Measurements from ENCODE around the gene LYL1.
"Not testable (repeated sequence)": the region's sequence is repeated elsewhere in the genome, so short reads cannot be mapped to it uniquely, and the experiment has no call there.

LYL1 gene

GRCh38 chr19:13102666-13103580 lies at the start of gene LYL1:
LYL1 (minus strand) TSS chr19:13102858; CDS start chr19:13101171, 1,687 bp downstream.
- DNase-seq = peak; percentile 56

GRCh38 chr19:13151605-13152355 lies 49.1 kb upstream of the LYL1 start:
- peak; percentile 97 for DNase-seq

DNA sequence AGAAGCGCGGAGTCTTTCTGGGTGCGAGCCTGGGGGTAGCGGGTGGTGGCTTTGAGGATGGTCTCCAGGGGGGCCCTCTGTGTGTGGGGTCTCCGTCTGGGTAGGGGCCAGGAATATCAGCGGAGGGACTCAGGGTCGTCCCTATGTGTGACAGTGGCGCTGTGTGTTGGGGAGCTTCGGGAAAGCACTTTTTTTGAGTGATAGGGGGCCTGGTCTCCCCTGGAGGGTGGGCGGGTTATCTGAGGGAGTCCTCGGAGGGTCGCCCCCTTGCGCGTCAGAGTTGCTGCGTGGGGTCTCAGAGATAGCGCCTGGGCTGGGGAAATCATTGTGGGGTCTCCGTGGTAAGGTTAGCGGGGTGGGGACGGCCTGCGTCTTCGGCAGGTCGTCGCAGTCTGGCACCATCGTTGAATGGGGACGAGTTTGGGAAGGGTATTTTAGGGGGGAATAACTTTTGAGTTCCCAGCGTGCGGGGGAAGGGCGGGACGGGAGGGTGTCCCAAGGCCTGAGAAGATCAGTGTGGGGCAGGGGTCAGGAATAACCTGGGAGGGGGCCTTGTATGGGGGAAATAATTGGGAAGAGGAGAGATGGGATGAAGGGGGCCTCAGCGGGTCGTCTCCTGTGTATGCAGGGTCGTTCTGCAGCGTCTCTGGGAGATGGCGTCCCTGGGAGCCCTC lies 48.4 kb upstream of the LYL1 start:
- peak; percentile 33 for DNase-seq

DNA sequence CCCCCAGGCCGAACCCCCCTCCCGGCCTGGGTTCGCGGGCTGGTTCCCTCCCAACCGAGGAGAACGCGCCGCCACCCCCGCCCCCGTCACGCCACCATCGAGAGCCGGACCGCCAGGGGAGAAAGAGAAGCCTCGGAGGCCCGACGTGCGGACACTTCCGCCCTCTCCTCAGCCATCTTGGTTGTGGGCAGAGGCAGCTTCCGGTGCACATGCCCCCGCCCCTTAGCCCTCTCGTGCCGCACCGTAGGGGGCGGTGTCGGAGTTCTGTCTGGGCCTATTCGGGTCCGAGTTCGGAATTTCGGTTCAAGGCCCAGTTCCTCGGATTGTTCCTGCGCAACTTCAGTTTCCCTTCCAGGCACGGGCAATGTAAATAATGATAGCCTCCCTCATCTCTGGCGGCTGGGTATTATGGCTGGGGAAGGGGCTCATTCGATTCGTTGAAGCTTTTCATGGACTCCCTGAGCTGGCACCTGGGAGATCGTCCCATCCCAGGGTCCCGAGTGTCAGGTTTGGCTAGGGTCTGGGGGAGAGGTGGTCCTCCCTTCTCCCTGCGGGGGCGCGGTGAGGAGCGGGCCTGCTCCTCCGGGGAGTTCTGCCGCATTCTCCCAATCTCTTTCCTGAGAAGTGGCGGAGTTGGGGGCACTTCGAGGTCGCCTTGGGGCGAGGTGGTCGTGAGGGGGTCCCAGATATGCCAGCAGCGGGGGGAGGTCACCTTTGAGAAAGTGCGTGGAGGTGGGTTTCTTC lies 47.7 kb upstream of the LYL1 start, which contains the start of the genes IER2 and STX10:
TSS of gene IER2 (plus strand) at position 225 of the 744 bp plus-strand sequence. CDS start 2,776 bp downstream, outside the sequence.
TSS of gene STX10 (minus strand) at position 189 of the 744 bp plus-strand sequence. CDS start 202 bp downstream, outside the sequence.
- DNase-seq = peak; percentile 94

GRCh38 chr19:13149628-13150186 lies 47.0 kb upstream of the LYL1 start:
- peak; percentile 46 for DNase-seq

- not testable (repeated sequence) for DNase-seq
Observed at GRCh38 chr19:13149173-13149627, 46.5 kb upstream of the LYL1 start.

DNA sequence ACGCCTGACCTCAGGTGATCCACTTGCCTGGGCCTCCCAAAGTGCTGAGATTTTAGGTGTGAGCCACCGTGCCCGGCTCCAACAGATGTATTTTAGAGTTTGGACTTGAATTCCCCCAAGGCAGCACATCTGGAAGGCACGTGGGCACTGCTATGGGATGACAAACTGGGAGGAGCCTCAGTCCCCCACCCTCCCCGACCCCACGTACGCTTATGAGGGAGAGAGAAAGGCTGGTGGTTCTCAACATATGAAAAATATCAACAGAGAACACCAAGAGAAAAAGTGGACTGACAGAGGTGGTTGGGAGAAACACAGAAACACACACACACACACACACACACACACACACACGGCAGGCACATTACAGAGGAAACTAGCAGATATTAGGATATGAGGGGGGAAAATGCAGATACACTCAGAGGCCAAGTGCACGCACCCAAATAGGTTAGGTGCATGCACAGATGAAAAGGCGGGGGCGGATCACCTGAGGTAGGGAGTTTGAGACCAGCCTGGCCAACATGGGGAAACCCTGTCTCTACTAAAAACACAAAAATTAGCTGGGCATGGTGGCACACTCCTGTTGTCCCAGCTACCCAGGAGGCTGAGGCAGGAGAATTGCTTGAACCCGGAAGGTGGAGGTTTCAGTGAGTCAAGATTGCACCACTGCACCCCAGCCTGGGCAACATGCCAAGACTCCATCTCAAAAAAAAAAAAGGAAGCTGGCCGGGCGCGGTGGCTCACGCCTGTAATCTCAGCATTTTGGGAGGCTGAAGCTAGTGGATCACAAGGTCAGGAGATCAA lies 44.3 kb upstream of the LYL1 start:
- DNase-seq = no peak

DNA sequence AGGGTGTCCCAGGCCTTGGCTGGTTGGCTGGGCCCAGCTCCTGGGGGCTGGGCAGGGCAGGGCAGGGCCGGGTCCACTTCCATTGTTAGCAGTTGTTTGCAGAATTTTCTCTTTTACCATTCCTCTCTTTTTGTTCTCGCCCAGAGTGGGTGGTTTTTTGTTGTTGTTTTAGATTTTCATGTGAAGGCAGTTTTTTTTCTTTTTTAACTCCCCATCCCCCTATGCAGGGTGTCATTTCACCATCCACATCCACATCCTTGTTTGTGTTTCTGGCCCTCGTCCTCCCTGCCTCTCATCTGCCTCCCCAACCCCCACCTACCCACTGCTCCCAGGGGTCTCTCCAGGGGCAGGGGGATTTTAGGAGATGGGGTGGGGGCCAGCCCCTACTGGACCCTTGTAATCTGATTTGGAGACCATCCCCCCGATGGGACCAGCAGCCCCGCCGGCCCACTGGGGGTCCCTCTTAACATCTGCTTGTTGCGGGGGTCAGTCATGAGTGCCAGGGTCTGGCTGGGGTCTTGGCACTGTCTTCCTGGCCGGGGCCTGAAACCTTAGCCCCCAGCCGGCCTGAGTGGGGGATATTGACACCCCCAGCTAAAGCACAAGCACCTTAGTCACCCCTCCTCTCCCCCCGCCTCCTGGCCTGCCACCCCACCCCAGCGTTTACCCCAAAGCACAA lies 37.1 kb upstream of the LYL1 start:
- DNase-seq = no peak

DNA sequence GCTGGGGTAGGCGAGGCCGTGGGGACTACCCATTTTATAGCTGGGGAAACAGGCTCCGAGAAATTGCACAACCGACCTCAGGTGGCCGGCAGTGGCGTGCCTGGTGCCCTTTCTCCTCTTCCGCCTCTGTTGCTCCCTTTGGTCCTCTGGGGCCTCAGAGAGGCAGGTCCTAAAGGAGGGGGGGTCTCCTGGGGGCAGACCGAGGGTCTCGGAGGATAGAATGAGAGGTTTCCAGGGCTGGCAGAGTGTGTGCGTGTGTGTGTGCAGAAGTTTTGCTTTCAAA lies 36.2 kb upstream of the LYL1 start:
- no peak for DNase-seq

DNA sequence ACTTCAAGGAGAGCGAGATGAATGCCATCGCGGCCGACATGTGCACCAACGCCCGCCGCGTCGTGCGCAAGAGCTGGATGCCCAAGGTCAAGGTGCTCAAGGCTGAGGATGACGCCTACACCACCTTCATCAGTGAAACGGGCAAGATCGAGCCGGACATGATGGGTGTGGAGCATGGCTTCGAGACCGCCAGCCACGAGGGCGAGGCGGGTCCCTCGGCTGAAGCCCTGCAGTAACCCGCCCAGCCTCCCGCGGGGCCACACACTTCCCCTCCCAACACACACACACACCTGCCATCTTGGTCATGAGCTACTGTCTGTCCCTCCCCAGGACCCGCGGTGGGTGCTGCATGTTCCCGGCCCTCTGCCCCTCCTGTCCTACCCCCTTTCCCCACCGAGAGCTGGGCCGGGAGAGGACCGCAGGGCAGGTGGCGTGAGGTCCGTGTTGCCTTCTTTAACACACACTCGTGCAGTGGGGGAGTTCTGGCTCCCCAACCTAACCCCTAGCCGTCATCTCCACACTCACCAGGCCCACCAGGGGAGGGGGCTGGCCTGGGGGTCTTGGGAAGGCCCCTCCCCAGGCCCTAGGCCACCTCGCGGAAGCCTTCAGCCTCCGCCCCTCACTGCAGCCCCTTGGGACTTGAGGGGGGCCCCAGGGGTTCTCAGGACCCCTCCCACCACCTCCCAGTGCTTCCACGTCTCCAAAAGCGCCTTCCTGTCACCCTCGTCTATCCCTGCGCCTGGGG lies 35.7 kb upstream of the LYL1 start:
- no peak for DNase-seq

DNA sequence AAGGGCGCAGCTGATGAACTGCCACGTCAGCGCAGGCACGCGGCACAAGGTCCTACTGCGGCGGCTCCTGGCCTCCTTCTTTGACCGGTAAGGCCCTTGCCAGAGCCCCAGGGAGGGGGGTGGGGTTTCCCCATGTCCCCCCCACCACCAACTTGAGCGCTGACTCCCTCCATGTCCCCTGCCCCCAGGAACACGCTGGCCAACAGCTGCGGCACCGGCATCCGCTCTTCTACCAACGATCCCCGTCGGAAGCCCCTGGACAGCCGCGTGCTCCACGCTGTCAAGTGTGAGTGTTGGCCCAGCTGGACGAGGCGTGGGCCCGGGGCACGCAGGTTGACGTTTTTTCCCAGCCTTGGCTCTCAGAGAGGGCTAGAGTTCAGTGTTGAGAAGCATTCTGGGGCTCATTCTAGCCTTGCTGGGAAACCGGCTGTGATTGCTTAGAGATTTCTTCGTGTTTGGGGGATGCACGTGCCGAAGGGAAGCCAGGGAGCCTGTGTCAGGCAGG lies 34.7 kb upstream of the LYL1 start:
- no peak for DNase-seq

- no peak for DNase-seq
Observed at GRCh38 chr19:13135068-13136062, 32.7 kb upstream of the LYL1 start.

GRCh38 chr19:13134626-13135025 lies 32.0 kb upstream of the LYL1 start:
- DNase-seq = no peak

GRCh38 chr19:13133241-13133870 lies 30.7 kb upstream of the LYL1 start:
- no peak for DNase-seq

- peak; percentile 48 for DNase-seq
Observed at GRCh38 chr19:13132471-13133180, 30.0 kb upstream of the LYL1 start.

DNA sequence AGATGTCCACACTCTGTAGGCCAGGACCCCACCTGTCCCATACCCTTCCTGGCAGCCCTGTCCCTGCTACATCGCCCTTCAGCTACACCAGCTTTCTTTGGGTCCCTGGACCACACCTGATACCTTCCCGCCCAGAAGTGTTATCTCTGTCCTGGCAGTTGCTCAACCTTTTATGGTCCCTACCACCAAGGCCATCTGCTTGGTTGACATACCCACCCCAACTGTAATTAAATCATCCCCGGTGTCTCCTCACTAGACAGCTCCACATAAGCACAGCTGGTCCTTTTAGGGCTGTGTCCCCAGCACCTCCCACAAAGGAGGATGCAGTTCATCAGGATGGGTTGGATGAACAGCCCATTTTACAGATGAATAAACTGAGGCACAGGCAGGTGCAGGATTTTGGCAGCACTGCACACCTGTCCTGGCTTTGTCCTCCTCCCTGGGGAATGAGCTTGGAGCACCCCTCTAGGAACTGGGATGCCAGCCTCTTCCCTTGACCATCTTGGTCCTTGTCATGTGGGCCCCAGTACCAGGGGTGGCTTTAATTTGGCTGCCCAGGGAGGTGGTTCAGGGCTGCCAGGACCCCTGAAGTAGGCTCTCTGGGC lies 28.3 kb upstream of the LYL1 start:
- DNase-seq = no peak

- no peak for DNase-seq
Observed at GRCh38 chr19:13129384-13129783, 26.7 kb upstream of the LYL1 start.
